HUDEP-2 (cell line): Measurements from ENCODE around the gene EIF2B1.
"Not testable (repeated sequence)": the region's sequence is repeated elsewhere in the genome, so short reads cannot be mapped to it uniquely, and the experiment has no call there.

Source experiments
- DNase-seq, 76 experiments: peaks; one replicate each; lab custom pipeline; 2025; ENCODE audit not compliant: unreplicated experiment in 76 of 76; lab: John Stamatoyannopoulos, UW

Gene EIF2B1

GRCh38 chr12:123621101-123621500 lies 12.4 kb downstream of the EIF2B1 start:
- DNase-seq = no peak

GRCh38 chr12:123617580-123617979 lies 15.9 kb downstream of the EIF2B1 start:
- no peak for DNase-seq

- DNase-seq = no peak
Measured at GRCh38 chr12:123617144-123617543, 16.3 kb downstream of the EIF2B1 start.

GRCh38 chr12:123614531-123614930 lies 19.0 kb downstream of the EIF2B1 start:
- no peak for DNase-seq

GRCh38 chr12:123614110-123614509 lies 19.4 kb downstream of the EIF2B1 start:
- DNase-seq = no peak

- DNase-seq = no peak
Measured at GRCh38 chr12:123608182-123608581, 25.3 kb downstream of the EIF2B1 start.

- DNase-seq = no peak
Measured at GRCh38 chr12:123607756-123608155, 25.7 kb downstream of the EIF2B1 start.

- DNase-seq = not testable (repeated sequence)
Measured at GRCh38 chr12:123603495-123603894, 30.0 kb downstream of the EIF2B1 start.

GRCh38 chr12:123602651-123603195 lies 30.8 kb downstream of the EIF2B1 start:
- DNase-seq = peak in 1 of 76 experiments; percentile 23

GRCh38 chr12:123601602-123602489 lies 31.6 kb downstream of the EIF2B1 start, which contains the start of gene DDX55:
TSS of gene DDX55 (plus strand) at chr12:123602099. CDS start at chr12:123602149, 50 bp downstream.
- DNase-seq = peak in 73 of 76 experiments; percentile 5 to 81 (median 68)

GRCh38 chr12:123599721-123600120 lies 33.8 kb downstream of the EIF2B1 start:
- no peak for DNase-seq

GRCh38 chr12:123599310-123599709 lies 34.2 kb downstream of the EIF2B1 start:
- no peak for DNase-seq

- no peak for DNase-seq
Measured at GRCh38 chr12:123598522-123598921, 35.0 kb downstream of the EIF2B1 start.

- DNase-seq = no peak
Measured at GRCh38 chr12:123597100-123597499, 36.4 kb downstream of the EIF2B1 start.

GRCh38 chr12:123595729-123596128 lies 37.8 kb downstream of the EIF2B1 start:
- no peak for DNase-seq

- DNase-seq = no peak
Measured at GRCh38 chr12:123591702-123592481, 41.6 kb downstream of the EIF2B1 start.

GRCh38 chr12:123580772-123581171 lies 52.7 kb downstream of the EIF2B1 start:
- no peak for DNase-seq

GRCh38 chr12:123578829-123579228 lies 54.7 kb downstream of the EIF2B1 start:
- DNase-seq = not testable (repeated sequence)

GRCh38 chr12:123578243-123578642 lies 55.2 kb downstream of the EIF2B1 start:
- DNase-seq = no peak

GRCh38 chr12:123576611-123577010 lies 56.9 kb downstream of the EIF2B1 start:
- DNase-seq = no peak

- DNase-seq = no peak
Measured at GRCh38 chr12:123573870-123574269, 59.6 kb downstream of the EIF2B1 start.
